Occipital lobe (tissue), 2 donors: ENCODE data around the gene ACKR2. TPM values are rescaled to one million over a fixed set of nuclear protein-coding genes. Genes with fewer than 3 reads are reported as not detected.

Experiments used
- DNase-seq: peaks from one replicate; lab custom pipeline; 2025; lab: John Stamatoyannopoulos, UW
- total RNA-seq: library from RNA; depleted of rRNA; stranded (reverse); fragments of >200 nt; gene quantifications from one replicate; pipeline ENCODE4 v1.2.3, GENCODE V29; 2014

Gene ACKR2
- total RNA-seq, 1 donor from 2014 or later, result 0.16 TPM

DNA sequence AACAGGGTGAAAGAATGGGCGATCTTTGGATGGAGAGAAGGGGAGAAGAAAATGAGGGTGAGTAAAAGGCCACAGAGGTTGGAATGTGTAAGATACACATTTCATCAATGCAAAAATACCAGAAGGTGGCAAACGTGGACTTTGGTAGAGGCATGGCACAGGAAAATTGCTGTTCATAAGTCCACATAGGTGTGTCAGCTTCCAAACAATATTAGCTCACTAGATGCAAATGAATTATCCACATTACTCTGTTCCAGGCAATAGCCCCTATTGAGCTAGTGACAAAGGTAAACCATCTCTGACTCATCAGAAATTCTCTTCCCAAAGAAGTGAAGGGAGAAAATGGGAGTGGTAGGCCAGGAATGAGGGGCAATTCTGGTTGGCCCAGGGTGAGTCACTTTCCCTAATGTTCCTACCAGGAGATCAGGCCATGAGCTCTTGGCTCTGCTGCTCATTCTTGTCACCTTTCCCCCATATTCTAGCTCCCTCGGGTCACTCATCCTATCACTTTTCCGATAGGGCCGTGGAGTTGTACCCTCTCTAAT, 19.9 kb downstream of the ACKR2 start:
- DNase-seq, result no peak

DNA sequence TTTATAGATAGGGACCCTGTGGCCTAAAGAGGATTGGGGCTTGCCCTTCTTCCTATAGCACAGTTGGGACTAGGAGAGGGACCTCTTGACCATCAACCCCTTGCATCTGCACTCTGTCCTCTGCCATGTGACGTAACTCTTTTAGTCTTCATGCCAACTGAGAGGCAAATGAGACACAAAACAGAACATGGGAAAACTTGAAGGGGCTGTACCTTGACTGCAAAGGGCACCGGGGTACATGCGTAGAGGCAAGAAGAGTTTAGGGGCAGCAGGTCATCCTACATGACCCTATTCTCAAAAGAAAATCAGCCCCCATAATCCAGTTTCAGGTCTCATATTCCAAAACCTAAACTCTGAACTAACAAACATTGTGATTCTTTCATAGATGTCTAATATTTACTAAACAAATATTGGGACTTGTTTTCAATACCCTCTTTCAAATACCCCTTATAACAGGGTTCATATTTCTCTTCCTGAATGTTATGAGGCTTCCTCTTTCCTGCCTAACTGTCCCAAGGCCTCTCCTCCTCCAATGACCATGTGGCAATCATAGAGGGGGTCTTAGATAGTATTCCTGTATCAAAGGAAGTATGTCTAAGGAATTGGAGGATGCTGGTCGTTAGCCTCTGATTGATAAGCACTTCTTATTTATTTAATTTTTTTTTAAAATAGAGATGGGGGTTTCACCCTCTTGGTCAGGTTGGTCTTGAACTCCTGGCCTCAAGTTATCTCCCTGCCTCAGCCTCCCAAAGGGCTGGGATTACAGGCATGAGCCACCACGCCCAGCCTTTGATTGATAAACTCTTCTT, 20.6 kb downstream of the ACKR2 start:
- DNase-seq, result no peak

DNA sequence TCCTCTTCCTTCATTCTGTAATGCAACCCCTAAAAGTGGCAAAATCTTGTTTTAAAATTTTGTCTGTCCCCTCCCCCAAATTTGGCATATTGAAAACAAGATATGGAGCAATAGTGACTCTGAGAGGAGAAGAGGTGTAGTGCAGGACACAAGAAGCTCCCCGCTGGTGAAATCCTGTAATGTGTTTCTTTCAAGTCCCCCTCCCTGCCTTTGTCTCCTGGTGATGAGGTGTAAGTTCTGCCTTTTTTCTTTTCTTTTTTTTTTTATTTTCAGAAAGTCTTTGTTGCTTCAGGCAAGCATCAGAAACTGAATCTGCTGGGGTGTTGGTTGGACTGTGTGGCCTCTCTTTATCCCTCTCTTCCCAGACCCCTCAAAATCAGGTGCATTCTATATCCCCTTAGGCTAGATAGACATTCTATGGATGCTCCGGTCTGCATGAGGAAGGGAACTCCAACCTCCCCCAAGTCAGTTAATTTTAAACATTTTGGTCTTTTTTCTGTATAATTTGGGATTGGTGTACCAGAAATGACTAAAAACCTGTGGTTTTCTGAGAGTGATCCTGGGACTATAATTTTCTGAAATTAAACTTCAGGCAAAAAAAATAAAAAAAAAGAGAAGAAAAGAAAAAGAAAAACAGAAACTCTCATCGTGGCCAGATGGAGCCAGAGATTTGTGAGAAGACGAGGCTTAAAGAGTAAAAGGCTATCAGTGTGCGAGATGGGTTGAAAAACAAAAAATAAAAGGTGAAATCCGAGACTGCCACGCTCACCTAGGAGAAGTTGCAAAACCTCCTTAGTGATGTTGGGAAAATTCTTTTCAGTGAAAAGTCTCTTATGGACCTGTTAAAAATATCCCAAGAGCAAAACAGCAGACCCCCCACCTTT, 21.4 kb downstream of the ACKR2 start:
- no peak for DNase-seq

DNA sequence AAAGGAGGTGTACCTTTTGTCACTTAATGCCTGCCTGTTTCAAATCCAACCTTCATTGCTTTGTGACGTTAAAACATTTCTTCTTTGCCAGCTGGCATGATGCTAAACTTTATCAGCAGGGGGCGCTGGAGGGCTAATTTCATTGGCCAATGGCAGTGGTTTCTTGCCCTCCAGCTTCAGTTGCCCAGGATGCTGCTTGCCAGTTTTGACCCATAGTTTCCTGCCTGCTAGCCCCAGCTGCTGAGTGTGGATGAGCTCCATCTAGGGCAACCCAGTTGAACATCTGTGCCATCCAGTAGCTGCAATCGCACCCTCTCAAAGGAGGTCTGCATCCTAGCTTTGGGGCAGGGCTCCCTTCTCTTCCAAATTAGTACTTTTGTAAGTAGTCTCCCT, 22.1 kb downstream of the ACKR2 start:
- DNase-seq, result peak; percentile 11

DNA sequence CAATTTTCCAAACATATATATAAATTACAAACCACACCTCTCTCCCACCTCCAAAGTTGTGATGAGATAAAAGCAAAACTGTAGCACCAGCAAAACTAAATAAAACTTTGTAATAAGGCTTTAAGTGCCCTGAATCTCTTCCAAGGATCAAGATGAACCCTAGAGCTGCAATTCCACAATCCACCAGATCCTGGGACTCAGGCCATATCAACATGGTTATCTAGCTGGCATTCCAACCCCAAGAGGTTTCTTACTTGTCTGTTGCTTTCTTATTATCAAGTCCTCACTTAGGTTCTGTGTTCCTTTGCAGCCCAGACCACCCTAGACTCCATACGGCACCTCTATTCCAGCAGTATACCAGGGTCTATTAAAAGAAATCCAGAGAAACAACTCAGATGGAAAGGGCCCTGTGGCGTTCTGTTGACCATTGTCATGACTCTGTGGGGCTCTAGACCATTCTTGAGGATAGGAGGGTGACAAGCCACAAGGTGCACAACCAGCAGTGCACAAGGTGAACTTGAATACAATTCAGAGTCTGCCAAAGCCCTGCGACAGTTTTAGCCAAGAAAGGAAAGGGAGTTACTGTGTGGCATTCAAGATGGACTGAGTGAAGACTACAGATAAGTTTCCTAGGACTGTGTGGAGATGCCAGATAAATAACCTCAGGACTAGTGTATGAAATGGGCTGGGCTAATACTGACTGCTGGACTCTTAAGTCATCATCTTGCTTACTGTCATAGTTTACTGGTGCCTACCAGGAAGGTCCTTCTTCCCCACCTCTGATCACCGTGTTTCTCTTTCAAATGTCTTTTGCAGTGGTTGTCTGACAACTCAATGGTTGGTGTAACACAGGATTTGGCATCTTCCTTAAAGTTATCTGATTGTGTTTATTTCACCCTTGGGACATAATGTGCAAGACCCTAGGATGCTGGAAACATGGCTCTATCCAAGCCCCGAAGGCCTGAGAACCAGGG, 27.2 kb downstream of the ACKR2 start:
- DNase-seq, result no peak

DNA sequence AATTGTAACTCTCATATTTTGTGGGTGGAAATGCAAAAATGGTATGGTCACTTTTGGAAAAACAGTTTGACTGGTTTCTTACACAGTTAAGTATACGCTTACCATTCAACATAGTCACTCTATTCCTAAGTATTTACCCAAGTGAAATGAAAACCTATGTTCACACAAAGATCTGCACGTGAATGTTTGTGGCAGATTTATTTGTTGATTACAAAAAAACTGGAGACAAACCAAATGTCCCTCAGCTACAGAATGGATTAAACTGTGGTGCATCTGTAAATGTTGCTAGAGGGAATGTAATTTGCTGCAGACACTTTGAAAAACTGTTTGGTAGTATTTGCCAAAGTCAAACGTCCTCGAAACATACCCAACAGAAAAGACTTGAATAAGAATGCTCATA, 29.3 kb downstream of the ACKR2 start:
- no peak for DNase-seq

DNA sequence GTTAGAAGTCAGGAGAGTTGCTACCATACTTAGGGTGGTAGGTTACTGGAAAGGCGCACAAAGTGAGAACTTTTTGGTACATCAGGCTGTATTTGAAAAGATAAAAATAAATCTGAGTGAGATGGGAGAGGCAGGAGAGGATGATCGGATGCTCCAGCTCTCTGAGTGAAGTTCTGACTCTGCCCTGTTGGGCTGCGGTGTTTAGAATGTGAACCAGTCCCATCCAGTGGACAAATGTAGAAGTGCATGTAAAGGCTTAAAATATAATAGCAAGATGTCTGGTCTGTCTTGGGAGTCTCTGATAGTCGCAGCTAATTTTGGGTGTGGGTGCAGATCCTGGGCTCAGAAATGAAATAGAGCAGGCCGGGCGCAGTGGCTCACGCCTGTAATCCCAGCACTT, 30.4 kb downstream of the ACKR2 start:
- peak; percentile 10 for DNase-seq

DNA sequence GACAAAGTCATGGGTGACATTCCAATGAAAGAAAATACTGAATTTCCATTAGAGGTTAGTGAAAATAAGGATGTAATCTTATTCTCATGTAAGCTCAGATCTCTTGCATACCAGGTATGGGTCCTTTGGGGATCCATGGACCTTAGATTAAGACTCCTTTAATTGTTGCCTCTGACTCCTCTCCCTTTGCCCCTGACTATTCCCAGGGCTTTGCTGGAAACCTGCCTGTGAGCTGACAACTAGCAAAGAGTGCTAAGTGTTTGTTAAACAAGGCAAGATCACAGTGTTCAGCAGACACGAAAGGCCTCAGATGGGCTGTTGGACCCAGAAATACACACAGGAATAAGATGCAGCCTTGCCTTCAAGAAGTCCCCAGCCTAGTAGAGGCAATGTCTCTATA, 32.1 kb downstream of the ACKR2 start:
- no peak for DNase-seq

DNA sequence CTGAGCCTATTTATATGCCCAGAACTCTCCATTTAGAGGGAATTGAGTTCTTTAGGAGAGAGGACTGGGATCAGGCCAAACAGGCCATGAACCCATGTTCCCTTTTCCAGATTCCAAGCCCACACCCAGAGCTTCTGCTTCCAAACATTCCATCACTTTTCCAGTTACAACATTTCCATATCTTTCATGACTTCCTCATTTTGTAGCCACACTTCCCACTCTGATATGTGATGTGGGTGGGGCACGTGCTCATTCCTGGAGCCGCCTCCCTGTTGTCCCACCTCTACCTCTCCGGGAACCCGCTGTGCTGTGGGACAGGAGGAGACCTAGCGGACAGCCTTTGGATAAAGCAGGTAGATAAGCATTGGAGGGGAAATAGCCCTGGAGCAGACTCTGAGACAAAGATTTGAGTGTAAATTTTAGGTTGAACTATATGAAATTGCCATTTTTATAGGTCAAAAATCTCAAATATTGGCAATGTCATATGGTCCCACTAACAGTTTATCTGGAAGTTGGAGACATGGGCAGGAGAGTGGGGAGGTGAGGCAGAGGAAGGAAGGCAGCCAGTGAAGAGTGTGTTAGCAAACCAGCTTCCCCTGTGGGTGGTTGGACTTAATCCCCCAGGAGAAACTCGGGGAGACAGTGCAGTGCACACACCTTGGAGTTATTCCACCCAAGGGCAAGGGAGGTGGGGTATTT, 34.6 kb downstream of the ACKR2 start:
- DNase-seq, result no peak

DNA sequence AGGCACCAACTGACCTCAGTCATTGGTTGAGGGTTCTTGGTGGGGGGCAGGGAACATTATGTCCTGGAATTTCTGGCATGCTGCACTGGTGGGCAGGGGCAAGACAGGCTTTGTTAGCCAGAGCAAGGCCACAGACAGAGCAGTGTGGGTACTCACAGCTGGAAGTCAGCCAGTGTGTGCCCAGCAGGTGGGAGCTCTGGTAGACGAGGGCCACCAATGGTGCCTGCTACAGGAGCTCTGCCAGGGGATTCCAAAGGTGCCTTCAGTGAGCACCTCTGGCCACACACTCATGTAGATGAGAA, 35.1 kb downstream of the ACKR2 start:
- DNase-seq, result no peak

DNA sequence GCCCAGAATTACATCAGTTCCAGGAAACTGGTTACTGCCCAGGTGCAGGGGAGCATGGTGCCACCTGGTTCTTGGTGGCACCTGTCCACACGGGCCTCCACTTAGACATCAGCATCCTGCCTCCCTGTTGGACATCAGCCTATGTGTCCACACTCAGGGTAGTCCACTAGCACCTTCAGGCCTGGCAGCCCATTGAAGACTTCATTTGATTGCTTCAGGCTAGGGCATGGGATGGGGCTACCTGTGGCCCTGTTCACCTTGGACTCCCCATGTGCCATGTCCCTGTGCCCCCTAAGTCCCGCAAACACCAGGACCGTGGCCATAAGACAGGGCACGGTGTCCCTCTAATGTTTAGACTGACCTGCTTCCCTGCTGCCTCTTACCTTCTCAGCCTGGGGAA, 35.6 kb downstream of the ACKR2 start:
- DNase-seq, result no peak

DNA sequence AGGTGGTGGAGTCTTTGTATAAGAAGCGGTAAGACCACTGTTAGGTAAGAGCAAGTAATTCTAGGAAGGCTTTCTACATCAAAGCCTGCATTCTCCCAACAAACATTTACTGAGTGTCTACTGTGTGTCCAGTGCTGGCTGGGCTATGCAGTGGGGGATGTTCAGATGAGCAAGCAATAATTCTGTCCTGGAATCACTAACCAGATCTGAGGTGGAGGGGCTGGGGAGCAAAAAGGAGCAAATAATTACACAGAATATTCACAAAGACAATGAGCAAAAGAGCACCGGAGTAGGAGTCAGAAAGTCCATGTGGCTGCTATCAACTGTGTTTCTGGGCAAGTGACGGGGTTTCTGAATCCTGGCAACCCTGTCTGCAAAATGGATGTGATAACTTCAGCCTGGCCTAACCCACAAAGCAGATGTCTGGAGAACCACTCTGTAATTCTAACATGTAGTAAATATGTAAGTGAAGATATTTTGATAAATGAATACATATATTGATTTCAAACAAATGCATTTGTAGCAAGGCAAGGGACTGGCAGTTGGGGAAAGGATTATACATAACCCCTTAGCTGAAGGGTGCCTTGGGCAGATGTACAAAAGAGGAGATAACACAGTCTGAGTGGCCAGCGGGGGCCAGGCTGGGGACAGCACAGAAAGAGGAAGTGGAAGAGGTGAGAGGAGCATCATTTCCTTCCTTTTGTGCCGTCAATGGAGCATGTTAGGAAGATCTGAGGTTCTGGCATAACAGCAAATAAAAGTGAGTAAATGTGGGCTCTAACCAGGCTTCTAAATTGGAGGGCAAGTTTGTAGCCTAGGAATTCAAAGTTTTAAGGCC, 37.7 kb downstream of the ACKR2 start:
- no peak for DNase-seq

DNA sequence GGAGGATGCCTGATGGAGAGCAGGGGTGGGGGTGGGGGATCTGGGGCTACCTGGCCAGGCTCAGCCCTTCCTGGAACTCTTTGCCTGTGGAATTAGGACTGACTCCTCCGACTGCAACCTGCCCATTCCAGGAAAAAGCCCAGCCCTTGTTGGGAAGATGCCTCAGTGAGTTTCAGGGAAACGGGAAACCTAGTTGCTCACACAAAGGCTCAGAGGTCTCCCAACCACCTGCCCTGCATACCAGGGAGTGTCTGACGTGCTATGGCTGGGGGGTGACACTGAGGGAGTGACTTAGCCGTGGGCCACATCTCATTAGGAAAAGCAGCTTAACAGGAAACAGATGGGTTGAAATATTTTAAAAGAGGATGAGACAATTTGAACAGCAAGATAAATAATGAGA, 38.5 kb downstream of the ACKR2 start:
- no peak for DNase-seq

DNA sequence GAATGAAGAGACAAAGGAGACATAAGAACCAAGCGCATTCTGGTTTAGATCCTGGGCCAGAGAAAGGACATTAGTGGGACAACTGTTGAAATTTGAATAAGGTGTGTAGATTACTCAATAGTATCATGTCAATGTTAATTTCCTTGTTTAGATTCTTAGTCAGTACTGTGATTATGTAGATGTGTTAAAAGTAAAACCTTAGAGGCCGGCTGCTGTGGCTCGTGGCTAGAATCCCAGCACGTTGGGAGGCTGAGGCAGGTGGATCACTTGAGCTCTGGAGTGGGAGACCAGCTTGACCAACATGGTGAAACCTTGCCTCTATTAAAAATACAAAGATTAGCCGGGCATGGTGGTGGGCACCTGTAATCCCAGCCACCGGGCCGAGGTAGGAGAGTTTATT, 39.8 kb downstream of the ACKR2 start:
- DNase-seq, result no peak

DNA sequence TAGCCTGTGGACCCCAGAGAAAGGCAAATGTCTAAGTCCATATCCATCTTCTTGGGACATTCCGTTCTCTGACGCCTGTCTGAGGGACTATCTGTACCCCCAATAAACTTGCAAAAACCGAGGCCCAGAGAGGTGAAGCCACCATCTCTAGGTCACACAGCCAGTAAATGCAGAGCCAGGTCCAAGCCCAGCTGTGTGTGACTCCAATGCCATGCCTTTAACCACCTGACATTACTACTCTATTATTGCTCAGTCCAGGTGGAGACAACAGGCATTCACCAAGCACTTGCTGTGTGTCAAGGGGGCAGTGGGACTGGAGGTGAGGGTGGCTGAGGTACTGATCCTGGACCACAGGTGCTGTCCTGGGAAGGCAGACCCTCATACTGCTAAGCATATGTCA, 41.0 kb downstream of the ACKR2 start:
- no peak for DNase-seq

DNA sequence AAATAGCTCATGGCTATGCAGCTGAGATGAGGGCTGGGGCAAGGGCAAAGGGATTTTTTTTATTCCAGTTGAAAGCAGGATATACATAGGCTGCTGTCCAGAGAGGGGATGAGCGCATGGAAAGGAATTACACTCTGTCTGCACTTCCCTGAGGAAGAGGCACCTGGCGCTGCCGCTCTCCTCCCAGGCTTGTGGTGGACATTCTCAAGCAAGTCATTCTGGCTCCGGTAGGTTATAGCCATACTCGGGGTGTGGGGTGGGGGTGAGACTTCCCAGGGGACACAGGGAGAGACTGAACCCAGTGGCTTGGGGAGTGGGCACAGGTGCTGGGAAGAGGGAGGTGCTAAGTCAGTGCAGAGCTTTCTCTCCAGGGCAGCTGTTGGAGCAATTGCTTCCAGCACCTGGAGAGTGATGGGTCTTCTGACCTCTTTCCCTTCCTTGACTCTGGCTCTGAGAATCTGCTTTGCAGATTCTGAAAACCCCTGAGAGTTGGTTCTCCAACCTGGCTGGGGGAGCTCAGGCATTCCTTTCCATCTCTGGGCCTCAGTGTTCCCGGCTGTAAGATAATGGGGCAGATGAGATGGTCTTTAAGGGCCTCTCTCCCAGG, 42.1 kb downstream of the ACKR2 start:
- DNase-seq, result no peak

DNA sequence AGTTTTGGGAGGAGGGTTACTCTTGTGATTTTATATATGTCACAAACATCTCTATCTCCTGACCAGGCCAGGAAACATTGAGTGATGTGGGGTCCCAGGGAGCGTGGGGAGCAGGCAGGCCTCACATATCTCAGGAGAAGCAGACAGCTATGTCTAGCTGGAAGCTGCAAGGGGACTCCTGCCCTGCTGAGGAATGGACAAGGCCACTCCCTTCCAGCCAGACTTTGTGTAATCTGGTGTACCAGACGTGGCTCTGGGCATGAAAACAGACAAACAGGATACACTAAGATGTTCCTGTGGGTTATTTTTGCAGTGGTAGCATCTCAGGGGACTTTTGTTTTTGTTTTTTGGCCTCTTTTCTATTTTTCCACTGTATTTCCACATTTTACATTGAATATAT, 43.2 kb downstream of the ACKR2 start:
- no peak for DNase-seq

DNA sequence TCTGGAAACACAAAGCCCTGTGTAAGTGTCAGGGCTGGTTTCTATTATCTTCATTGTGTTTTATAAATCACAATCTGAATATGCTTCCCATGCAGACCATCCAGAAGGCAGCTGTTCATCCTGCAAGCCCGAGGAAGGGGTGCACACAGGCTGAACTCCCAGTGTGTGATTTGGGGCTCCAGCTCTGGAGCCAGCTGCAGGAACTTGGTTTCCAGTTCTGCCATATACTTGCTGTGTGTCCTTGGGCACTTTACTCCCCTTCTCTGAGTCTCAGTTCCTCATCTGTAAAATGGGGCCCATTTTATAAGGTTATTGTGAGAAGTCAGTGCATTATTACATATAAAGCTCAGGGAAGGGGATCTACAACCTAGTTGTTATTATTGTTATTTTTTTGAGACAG, 43.8 kb downstream of the ACKR2 start:
- no peak for DNase-seq

DNA sequence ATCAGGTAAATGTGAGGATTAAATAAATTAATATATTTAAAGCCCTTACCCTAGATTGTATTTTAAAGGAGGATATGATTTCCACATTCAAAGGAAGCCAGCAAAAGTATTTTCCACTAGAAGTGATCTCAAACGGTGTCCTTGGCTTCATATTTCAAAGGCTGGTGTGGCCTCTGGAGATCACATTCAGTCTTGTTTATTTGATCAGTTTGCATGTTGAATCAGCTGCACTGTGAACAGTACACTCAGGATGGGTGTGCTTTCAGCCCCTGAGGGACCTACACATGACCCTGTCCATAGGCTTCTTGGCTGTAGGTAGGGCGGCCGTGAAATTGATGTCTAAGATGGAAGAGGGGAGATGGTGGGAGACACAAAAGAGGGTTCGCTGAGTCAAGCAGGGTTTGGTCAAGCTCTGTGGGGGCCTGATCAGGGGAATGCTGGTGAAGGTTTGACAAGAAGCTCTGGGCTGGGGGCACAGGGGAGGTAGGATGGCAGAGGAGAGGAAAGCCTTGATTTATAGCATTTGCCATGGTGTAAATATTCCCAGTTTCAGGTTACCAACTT, 44.6 kb downstream of the ACKR2 start:
- DNase-seq, result no peak
